ENCODE results near the gene PPP1CB.

The PPP1CB gene

GRCh38 chr2:28745876-28746275 is 5.8 kb upstream of the PPP1CB start:
- no peak for DNase-seq

DNA sequence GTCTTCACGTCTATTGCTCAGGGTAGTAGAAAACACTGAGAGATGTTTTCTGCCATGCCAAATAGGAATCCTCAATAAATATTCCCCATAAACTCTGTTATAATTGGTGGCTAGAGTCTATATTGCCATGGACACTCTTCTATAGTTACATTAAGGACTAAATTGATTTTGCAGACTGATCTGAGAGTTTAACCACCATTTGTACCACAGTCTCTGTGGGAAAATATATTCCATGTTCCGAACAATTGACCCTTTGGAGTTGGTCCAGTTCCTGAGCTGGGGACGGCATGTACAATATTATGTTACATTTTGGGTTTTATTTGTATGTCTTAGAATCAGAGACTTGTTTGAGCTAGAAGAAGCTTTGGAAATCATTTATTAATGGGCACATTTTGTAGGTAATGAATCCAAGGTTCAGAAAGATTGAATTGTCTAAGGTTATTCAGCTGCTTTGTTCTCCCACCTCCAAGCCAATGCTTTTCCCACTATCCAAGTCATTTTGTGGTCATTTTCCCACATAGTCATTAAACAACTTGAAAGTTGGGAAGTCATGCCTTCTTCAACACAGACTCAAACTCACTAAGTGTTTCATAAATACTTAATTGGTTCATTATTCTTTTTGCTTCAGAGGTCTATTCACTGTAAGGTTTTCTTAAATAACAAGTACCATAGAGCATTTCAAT is 5.1 kb upstream of the PPP1CB start:
- DNase-seq = no peak

- DNase-seq = peak in 1 of 2 donors; percentile 49
Measured at GRCh38 chr2:28747714-28748113, 3.9 kb upstream of the PPP1CB start.

- DNase-seq = peak in 1 of 2 donors; percentile 47
Measured at GRCh38 chr2:28748176-28748575, 3.5 kb upstream of the PPP1CB start.

GRCh38 chr2:28748941-28749340 is 2.7 kb upstream of the PPP1CB start:
- no peak for DNase-seq

GRCh38 chr2:28749526-28749925 is 2.1 kb upstream of the PPP1CB start:
- DNase-seq = no peak

DNA sequence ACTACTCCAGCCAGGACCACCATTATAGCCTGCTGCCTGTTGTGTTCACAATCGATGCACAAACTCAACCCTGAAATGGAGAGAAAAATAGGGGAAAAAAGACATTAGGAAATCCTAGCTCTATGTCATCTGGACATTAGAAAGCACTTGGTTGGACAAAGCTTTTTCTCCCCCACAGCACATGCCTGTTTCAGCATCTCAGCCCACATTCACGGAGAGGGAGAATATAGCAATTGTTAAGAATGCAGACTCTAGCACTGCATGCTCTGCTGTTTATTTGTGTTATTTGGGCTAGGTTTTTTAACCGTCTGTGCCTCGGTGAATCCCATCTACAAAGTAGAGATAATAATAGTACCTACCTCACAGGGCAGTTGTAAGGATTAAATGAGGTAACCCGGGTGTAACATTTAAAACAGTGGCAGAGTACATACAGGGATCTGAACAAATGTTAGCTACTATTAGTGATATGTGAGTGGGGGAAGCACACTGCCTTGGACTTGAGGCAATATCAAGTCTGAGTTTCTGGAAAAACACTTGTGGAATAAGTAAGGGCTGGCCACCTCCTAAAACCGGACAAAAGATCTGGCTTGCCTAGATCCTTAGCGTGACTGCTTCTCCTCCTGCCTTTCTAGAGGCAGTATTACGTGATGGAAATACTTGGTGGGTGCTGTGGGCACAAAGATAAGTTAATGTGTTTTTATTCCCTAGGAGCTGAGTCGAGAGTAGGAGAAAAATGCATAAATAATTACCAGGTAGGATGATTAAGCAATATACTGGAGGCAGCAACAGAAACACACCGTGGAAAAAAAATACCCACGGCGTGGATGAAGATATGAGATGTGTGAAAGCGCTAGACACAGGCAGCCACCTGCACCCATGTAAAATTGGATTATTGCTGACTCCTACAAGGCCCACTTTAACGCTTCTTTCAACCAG is 1.0 kb upstream of the PPP1CB start:
- peak in 1 of 2 donors; percentile 61 for DNase-seq

GRCh38 chr2:28751956-28752630 is 463 bp downstream of the PPP1CB start:
- peak in 1 of 2 donors; percentile 27 for DNase-seq

GRCh38 chr2:28752631-28753376 is 1.2 kb downstream of the PPP1CB start:
- peak in 1 of 2 donors; percentile 45 for DNase-seq

GRCh38 chr2:28754321-28754720 is 2.7 kb downstream of the PPP1CB start:
- no peak for DNase-seq

- DNase-seq = no peak
Measured at GRCh38 chr2:28755421-28755820, 3.8 kb downstream of the PPP1CB start.

DNA sequence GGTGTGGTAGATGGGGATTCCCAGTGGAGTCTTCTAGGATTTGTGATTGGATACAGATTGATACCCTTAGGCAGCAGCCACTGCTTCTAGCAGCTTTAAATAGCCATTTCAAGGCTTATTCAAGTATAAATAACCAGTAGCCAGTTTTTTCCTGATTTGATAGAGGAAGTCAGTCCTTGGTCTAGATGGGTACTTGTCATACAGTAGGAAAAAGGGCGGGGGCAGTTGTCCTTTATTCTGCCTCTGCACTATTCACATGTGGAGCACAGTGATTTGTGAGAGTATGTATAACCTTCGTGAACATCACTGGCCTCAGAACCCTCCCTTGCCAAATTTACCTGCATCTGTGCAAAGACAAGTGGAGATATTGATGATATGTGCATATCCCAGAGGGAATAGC is 6.8 kb downstream of the PPP1CB start:
- no peak for DNase-seq

DNA sequence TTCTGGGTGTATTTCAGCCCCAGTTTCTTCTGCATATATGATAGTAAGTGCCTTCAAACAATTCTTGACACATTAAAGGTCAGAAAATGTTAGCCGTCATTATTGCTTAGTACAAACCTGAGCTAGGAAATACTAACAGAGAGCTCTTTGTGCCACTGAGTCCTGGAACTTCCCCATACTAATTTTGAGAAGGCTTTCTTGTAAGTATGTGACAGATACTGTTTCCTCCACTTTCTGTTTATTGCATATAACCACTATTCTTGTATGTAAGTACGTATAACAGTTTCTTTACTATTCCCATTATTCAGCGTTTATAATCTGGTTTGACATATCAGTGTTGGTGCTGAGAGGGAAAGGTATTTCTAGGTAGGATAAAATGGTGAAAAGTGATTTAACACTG is 9.8 kb downstream of the PPP1CB start:
- no peak for DNase-seq

DNA sequence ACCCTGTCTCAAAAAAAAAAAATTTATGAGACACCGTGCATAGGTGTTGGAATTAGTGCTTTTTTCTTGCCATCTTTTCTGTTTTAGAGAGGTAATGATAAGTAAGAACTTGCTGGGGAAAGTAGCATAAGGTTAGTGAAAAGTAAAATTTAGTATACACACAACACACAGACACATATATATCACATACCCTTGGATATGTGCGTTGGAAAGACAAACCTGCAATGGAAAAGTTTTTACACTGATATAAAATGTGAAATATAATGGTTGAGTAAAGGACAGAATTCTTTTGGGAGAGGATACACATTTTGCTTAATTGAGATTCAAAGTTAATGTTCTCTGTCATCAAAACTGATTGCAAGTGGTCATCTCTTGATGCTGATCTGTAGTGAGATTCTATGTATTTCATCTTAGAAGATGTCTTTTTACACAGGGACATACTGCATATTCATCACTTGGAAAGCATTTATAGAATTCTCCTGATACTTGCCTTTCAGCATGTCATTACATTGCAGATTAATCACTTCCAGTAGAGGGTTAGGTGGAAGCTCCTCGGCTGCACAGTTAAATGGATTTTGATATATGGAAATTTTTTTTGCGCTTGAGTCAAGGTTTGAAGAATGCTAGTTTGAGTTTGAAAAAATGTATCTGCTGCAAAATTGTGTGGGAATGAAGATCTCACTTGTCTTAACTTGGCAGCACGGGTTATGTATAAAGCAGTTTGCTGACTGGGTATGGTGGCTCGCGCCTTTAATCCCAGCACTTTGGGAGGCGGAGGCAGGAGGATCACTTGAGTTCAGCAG is 13.5 kb downstream of the PPP1CB start:
- no peak for DNase-seq

- DNase-seq = no peak
Measured at GRCh38 chr2:28766070-28766469, 14.4 kb downstream of the PPP1CB start.

DNA sequence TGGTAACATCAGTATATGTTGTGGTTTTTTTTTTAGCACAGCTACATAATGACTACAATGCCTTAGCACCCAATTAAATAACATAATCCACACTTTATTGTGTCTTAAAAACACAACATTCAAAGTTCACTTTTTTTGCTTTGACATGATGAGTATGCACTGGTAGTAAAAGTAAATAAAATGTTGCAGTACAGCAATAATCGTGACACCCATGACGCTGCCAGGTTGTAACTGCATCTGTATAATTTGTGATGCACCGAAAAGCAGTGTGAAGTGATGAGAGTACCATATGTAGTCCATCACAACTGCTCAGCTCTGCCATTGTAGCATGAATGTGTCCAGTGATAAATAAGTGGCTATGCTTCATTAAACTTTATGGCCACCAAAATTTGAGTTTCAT is 15.7 kb downstream of the PPP1CB start:
- no peak for DNase-seq

DNA sequence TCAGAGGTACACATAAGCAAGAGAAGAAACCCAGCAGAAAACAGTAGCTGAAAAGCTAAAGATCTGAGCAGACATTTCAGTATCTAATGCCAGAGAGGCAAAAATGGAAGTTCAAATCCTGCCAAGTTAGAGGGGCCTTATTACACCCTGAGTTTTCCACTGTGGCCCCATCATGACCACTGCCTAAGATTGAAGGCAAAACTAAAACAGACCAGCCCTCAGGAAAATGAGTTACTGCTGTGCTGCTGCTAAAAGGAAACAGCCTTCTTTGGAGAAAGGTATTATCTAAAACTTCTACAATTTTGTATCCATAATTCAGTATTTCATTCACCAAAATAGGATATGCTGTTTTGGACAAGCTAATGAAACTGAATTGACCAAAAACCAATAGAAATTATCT is 16.8 kb downstream of the PPP1CB start:
- no peak for DNase-seq

DNA sequence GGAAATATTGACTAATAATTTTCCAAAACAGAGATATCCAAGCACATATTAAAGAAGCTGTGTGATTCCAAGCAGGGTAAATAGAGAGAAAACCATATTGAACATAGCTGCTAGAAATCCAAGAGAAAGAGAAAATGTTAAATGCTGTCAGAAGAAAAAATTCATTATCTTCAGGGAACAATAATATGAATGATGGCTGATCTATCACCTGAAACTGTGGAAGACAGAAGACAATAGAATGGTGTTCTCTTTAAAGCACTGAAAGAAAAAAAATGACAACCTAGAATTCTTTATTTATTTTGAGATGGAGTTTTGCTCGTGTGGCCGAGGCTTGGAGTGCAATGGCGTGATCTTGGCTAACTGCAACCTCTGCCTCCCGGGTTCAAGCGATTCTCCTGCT is 17.3 kb downstream of the PPP1CB start:
- DNase-seq = no peak

GRCh38 chr2:28772351-28772750 is 20.7 kb downstream of the PPP1CB start:
- no peak for DNase-seq

GRCh38 chr2:28776471-28776870 is 24.8 kb downstream of the PPP1CB start:
- DNase-seq = no peak

GRCh38 chr2:28778392-28778791 is 26.8 kb downstream of the PPP1CB start:
- DNase-seq = no peak

DNA sequence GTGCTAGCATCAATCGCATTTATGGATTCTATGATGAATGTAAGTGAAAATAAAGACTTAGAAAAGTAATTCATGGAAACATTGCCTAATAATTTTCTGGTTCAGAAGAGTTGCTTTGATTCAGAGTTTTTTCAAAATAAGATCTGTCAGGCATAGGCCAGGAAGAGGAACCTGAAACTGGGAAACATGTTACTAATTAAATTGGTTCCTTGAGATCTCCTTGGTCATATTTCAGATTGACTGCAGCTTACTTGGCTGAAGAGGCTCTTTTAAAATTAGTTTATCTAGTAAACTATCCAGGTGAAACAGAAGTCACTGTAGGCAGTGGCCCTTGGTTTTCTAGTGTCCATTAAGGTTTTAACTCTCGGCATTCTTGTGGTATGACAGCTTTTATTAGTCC is 27.4 kb downstream of the PPP1CB start:
- DNase-seq = no peak

Data from CD4-positive, alpha-beta T cell treated with Interleukin-4 for 1 hour (primary cell).